Spleen (tissue), 3 donors: ENCODE data around the gene TSPAN9.

ENCODE experiments used
- POLR2A ChIP-seq, 3 donors: fragments of 450-650 bp; IDR thresholded peaks; one replicate each; pipeline ENCODE4 v1.5.1; 2017; ENCODE audit warnings: antibody characterized with exemption in 3 of 3, mild to moderate bottlenecking in 1 of 3
- POLR2AphosphoS5 ChIP-seq, 3 donors: sonication (generic); formaldehyde crosslinking; IDR thresholded peaks; one replicate each; pipeline ENCODE4 v1.5.1; 2017; ENCODE audit warnings: antibody characterized with exemption in 3 of 3

GRCh38 chr12:3229577-3229976 is 152.4 kb downstream of the TSPAN9 start:
- TF ChIP-seq POLR2A (IDR thresholded peaks at IDR 0.05) (no peak), POLR2AphosphoS5 (IDR thresholded peaks at IDR 0.05) (peak; percentile 24 to 72 (median 44))
